Neural cell (in vitro differentiated cells): ENCODE data around the gene DNAH8. TPM values are rescaled to one million over a fixed set of nuclear protein-coding genes. Genes with fewer than 3 reads are reported as not detected.

ENCODE experiments used
- H2AFZ ChIP-seq: fragments of 200-600, 300-800 bp; sonication (generic), shearing (Covaris generic); 2 replicates; pipeline ENCODE4 v1.6.0; 2014; ENCODE audit warnings: low read depth, mild to moderate bottlenecking, antibody characterized with exemption, low read length, moderate library complexity
- H3F3A ChIP-seq: fragments of 200-600 bp; shearing (Covaris generic); 2 replicates; pipeline ENCODE4 v1.6.1; 2016; ENCODE audit warnings: mild to moderate bottlenecking, moderate library complexity, mixed read lengths, antibody characterized with exemption, low read length; ENCODE audit not compliant: insufficient read depth, poor library complexity, severe bottlenecking
- H3K27ac ChIP-seq: fragments of 200-600, 300-800 bp; sonication (generic), shearing (Covaris generic); 2 replicates; pipeline ENCODE4 v1.5.1; 2014; ENCODE audit warnings: mild to moderate bottlenecking, low read length, moderate library complexity
- H3K27me3 ChIP-seq: fragments of 300-800, 200-600 bp; sonication (generic), shearing (Covaris generic); 2 replicates; pipeline ENCODE4 v1.6.0; 2014; ENCODE audit warnings: mild to moderate bottlenecking, low read depth, low read length, moderate library complexity; ENCODE audit not compliant: insufficient read depth
- H3K36me3 ChIP-seq: fragments of 300-800, 200-600 bp; sonication (generic), shearing (Covaris generic); 2 replicates; pipeline ENCODE4 v1.5.1; 2014; ENCODE audit warnings: mild to moderate bottlenecking, antibody characterized with exemption, low read length, moderate library complexity; ENCODE audit not compliant: insufficient read depth
- H3K4me2 ChIP-seq: fragments of 300-800, 200-600 bp; sonication (generic), shearing (Covaris generic); 2 replicates; pipeline ENCODE4 v1.6.0; 2014; ENCODE audit warnings: mild to moderate bottlenecking, low read length
- H3K4me3 ChIP-seq: fragments of 300-800, 200-600 bp; sonication (generic), shearing (Covaris generic); 2 replicates; pipeline ENCODE4 v1.5.1; 2014; ENCODE audit warnings: mild to moderate bottlenecking, low read length, moderate library complexity
- H3K79me2 ChIP-seq: fragments of 200-600 bp; shearing (Covaris generic); replicated peaks from 2 replicates; pipeline ENCODE4 v1.6.0; 2014; ENCODE audit warnings: mild to moderate bottlenecking, low read length, moderate library complexity; ENCODE audit not compliant: insufficient read depth
- H3K9ac ChIP-seq: fragments of 300-800, 200-600 bp; sonication (generic), shearing (Covaris generic); 2 replicates; pipeline ENCODE4 v1.6.1; 2016; ENCODE audit warnings: mild to moderate bottlenecking, low read length, mixed read lengths
- H3K9me2 ChIP-seq: fragments of 200-600 bp; shearing (Covaris generic); 2 replicates; pipeline ENCODE4 v1.6.1; 2016; ENCODE audit warnings: mild to moderate bottlenecking, low read length, mixed read lengths; ENCODE audit not compliant: insufficient read depth
- H3K9me3 ChIP-seq: fragments of 200-600, 300-800 bp; sonication (generic), shearing (Covaris generic); 2 replicates; pipeline ENCODE4 v1.6.1; 2016; ENCODE audit warnings: mild to moderate bottlenecking, mixed run types, low read length, moderate library complexity, mixed read lengths
- H4K20me1 ChIP-seq: fragments of 200-600 bp; shearing (Covaris generic); 2 replicates; pipeline ENCODE4 v1.6.1; 2016; ENCODE audit warnings: mild to moderate bottlenecking, mixed run types; ENCODE audit not compliant: insufficient read depth
- CTCF ChIP-seq: fragments of 450-650 bp; IDR thresholded peaks from 2 replicates; pipeline ENCODE4 v1.5.1; 2014; ENCODE audit warnings: antibody characterized with exemption, mild to moderate bottlenecking, moderate library complexity; ENCODE audit not compliant: poor library complexity, severe bottlenecking
- EP300 ChIP-seq: fragments of 450-650 bp; conservative IDR thresholded peaks from 2 replicates; pipeline ENCODE4 v1.6.1; 2014; ENCODE audit warnings: antibody characterized with exemption, mild to moderate bottlenecking, moderate library complexity; ENCODE audit not compliant: poor library complexity, severe bottlenecking
- EZH2 ChIP-seq: fragments of 200-600, 300-800 bp; shearing (Covaris generic), sonication (generic); IDR thresholded peaks from 2 replicates; pipeline ENCODE4 v1.6.1; 2014; ENCODE audit warnings: antibody characterized with exemption, low read length, borderline replicate concordance, mild to moderate bottlenecking; ENCODE audit not compliant: insufficient read depth, poor library complexity, severe bottlenecking
- POLR2AphosphoS5 ChIP-seq: IDR thresholded peaks from 2 replicates; pipeline ENCODE4 v1.6.1; 2012
- RAD21 ChIP-seq: fragments of 450-650 bp; conservative IDR thresholded peaks from 2 replicates; pipeline ENCODE4 v1.6.1; 2014; ENCODE audit warnings: antibody characterized with exemption, mild to moderate bottlenecking, moderate library complexity
- REST ChIP-seq: IDR thresholded peaks from 2 replicates; pipeline ENCODE4 v1.6.1; 2012; ENCODE audit warnings: borderline replicate concordance
- SMC3 ChIP-seq: fragments of 450-650 bp; conservative IDR thresholded peaks from 2 replicates; pipeline ENCODE4 v1.6.1; 2014; ENCODE audit warnings: antibody characterized with exemption, mild to moderate bottlenecking, moderate library complexity; ENCODE audit not compliant: poor library complexity
- TAF1 ChIP-seq: IDR thresholded peaks from 2 replicates; pipeline ENCODE4 v1.6.1; 2012; ENCODE audit warnings: low read depth
- polyA plus RNA-seq: library from polyadenylated mRNA; depleted of rRNA; stranded (reverse); fragments of >200 nt; gene quantifications from 2 replicates; pipeline ENCODE4 v1.2.3, GENCODE V29; 2014

DNAH8 gene
- polyA plus RNA-seq, 1 donor from 2014 or later, result 0.07 TPM

- Histone ChIP-seq H4K20me1 (no peaks in the 10 kb centered on the region), H3K27ac (no peak overlapping the region), H3K27me3 (no peaks in the 10 kb centered on the region), H2AFZ (no peak overlapping the region), H3K79me2 (no peaks in the 10 kb centered on the region), H3K4me3 (no peak overlapping the region), H3K9ac (no peak overlapping the region), H3K9me3 (no peaks in the 10 kb centered on the region), H3K4me2 (no peak overlapping the region), H3K9me2 (no peaks in the 10 kb centered on the region), H3K36me3 (no peaks in the 10 kb centered on the region), H3F3A (no peaks in the 10 kb centered on the region)
- no peak for TF ChIP-seq EP300
- TF ChIP-seq POLR2AphosphoS5, result no peak
- no peak for TF ChIP-seq RAD21
- TF ChIP-seq CTCF, result no peak
- TF ChIP-seq SMC3, result no peak
- TF ChIP-seq TAF1, result no peak
- TF ChIP-seq REST, result no peak
- TF ChIP-seq EZH2, result no peak
Observed at GRCh38 chr6:39062014-39062740, 347.1 kb downstream of the DNAH8 start.

GRCh38 chr6:39063526-39063925 lies 348.4 kb downstream of the DNAH8 start:
- Histone ChIP-seq H3K9me3 (no peaks in the 10 kb centered on the region), H3K9me2 (no peaks in the 10 kb centered on the region), H3K36me3 (no peaks in the 10 kb centered on the region), H3K79me2 (no peaks in the 10 kb centered on the region), H3K27me3 (no peaks in the 10 kb centered on the region), H3K27ac (no peak overlapping the region), H3K4me2 (no peak overlapping the region), H3K9ac (no peak overlapping the region), H2AFZ (no peak overlapping the region), H3F3A (no peaks in the 10 kb centered on the region), H4K20me1 (no peaks in the 10 kb centered on the region), H3K4me3 (no peak overlapping the region)
- TF ChIP-seq REST (no peak), RAD21 (no peak), SMC3 (no peak), POLR2AphosphoS5 (no peak), EP300 (no peak)
